ENCODE measurements around the gene ENG.
"Not testable (repeated sequence)": the region's sequence is repeated elsewhere in the genome, so short reads cannot be mapped to it uniquely, and the experiment has no call there.

ENG gene

GRCh38 chr9:127790094-127790855 is 64.2 kb downstream of the ENG start:
- no peak for DNase-seq

GRCh38 chr9:127789179-127789578 is 65.3 kb downstream of the ENG start:
- no peak for DNase-seq

- DNase-seq = peak in 2 of 4 experiments; percentile 27 to 40
Observed at GRCh38 chr9:127788337-127789011, 66.0 kb downstream of the ENG start.

- no peak for DNase-seq
Observed at GRCh38 chr9:127786773-127787104, 67.7 kb downstream of the ENG start.

- peak; percentile 84 to 89 (median 85) for DNase-seq
Observed at GRCh38 chr9:127785933-127786772, 68.3 kb downstream of the ENG start, which contains the start of gene CDK9. Gene CDK9, plus strand, starts transcription at chr9:127786034. Its CDS starts 115 bp downstream, at chr9:127786149.

GRCh38 chr9:127785023-127785932 is 69.2 kb downstream of the ENG start:
- peak; percentile 75 to 87 (median 80) for DNase-seq

GRCh38 chr9:127783111-127784008 is 71.1 kb downstream of the ENG start:
- DNase-seq = peak in 3 of 4 experiments; percentile 38 to 47 (median 44)

GRCh38 chr9:127781806-127782205 is 72.7 kb downstream of the ENG start:
- DNase-seq = no peak

GRCh38 chr9:127780909-127781308 is 73.5 kb downstream of the ENG start:
- not testable (repeated sequence) for DNase-seq

- no peak for DNase-seq
Observed at GRCh38 chr9:127780126-127780885, 74.2 kb downstream of the ENG start.

GRCh38 chr9:127779136-127779981 is 75.1 kb downstream of the ENG start:
- peak in 1 of 4 experiments; percentile 26 for DNase-seq

GRCh38 chr9:127778280-127779135 is 76.0 kb downstream of the ENG start, which contains the start of gene SH2D3C:
Gene SH2D3C, minus strand, starts transcription at chr9:127778666. Its CDS starts 39 bp downstream, at chr9:127778627.
- DNase-seq = peak in 1 of 4 experiments; percentile 25

- DNase-seq = no peak
Observed at GRCh38 chr9:127777368-127777980, 77.0 kb downstream of the ENG start.

GRCh38 chr9:127776924-127777289 is 77.6 kb downstream of the ENG start:
- DNase-seq = no peak

GRCh38 chr9:127776195-127776923 is 78.1 kb downstream of the ENG start:
- DNase-seq = peak; percentile 17 to 63 (median 44)

GRCh38 chr9:127773981-127774380 is 80.5 kb downstream of the ENG start:
- no peak for DNase-seq

GRCh38 chr9:127773272-127773671 is 81.2 kb downstream of the ENG start:
- no peak for DNase-seq

Measured in activated CD4-positive, CD25-positive, alpha-beta regulatory T cell (primary cell).